Stimulated activated CD4-positive, alpha-beta T cell treated with anti-CD3 and anti-CD28 coated beads, Interleukin-12 subunit alpha, Interleukin-12 subunit beta, amount 100 ng/mL, for 48 hours (primary cell): ENCODE data around the gene DACH2.

Experiments used
- DNase-seq, 3 donors: peaks; one replicate each; pipeline ENCODE4 v3.0.0-alpha.2; 2020; ENCODE audit warnings: low read depth in 2 of 3, low spot score in 1 of 3

Gene DACH2

DNA sequence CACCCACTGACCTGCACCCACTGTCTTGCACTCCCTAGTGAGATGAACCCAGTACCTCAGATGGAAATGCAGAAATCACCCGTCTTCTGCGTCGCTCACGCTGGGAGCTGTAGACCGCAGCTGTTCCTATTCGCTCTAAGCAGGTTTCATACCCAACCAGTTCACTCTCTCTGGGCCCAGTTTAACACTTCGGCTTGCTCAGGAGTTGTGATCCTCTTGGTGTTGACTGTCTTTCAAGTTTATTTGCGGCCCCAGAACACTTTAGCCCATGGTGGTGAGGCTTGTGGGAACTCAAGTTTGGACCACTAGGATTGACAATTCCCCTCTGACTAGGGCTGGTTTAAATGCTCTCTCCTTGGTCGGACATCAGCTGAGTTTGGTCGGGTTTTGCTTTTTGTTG, 147.0 kb downstream of the DACH2 start:
- no peak for DNase-seq

DNA sequence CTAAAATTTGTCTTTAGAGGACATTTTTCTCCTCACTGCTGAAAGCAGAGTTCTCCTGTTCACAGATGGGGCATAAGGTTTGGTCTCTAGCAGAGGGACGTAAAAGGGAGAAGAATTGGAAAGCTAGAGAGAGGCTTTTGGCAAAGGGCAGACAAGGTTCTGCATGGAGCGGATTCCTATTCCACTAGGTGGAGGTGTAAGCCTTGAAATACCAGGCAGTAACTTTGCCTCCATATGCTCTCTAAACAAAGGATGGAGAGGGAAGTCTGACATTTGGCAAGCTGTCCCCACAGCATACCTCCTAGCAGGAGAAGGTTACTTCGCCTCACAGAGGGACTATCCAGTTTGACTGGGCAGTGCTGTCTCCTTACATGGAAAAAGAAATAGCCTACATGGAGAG, 174.7 kb downstream of the DACH2 start:
- DNase-seq: no peak

GRCh38 chrX:86329174-86329573, 180.9 kb downstream of the DACH2 start:
- no peak for DNase-seq

DNA sequence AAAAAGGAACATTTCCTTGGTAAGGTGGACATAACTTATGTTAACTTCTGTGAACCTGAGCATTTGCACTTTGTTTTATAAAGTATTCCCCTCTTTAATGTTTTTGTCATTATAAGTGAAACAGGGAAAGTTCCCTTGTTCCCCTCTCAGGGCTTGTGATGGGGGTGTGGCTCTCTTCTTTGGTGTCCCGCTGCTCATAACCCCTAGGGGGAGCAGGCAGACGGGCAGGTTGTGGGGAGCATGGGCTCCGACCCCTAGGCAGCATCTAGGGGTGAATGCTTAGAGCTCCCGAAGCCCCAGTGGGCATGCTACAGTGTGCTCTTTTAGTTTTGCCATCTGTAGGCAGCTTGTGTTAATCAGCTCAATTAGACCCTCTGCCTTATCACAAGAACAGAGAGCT, 200.4 kb downstream of the DACH2 start:
- DNase-seq: no peak

DNA sequence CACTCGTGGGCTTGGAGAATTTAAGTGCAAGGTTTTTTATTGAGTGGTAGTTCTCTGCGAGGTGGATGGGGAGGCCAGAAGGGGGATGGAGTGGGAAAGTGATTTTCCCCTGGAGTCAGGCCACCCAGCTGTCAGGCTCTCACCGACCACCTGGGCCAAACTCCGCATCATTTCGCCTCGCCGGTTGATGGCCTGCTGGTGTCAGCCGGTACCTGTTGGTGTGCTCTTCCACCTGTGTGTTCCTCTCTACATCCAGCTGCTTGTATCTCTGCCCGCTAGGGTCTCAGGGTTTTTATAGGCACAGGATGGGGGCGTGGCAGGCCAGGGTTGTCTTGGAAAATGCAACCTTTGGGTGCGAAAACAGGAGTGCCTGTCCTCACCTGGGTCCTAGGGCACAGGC, 200.9 kb downstream of the DACH2 start:
- DNase-seq: no peak

GRCh38 chrX:86369847-86370630, 221.8 kb downstream of the DACH2 start:
- no peak for DNase-seq

DNA sequence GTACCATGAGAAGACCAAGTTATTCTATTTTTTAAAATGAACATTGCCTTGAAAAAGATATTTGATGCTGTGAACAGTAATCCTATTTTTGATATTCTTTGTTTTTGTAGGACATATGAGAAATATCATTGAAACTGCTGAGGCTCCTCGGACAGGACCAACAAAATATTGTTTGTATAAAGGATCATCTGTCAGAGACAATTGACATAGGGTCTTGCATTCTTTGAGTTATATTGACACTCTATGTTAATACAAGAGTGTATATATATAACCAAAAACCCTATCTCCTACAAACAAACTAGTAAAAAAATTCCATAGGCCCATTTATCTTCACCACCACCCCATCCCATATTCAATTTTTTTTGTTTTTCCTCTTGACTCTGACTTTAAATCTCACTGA, 222.7 kb downstream of the DACH2 start:
- no peak for DNase-seq

DNA sequence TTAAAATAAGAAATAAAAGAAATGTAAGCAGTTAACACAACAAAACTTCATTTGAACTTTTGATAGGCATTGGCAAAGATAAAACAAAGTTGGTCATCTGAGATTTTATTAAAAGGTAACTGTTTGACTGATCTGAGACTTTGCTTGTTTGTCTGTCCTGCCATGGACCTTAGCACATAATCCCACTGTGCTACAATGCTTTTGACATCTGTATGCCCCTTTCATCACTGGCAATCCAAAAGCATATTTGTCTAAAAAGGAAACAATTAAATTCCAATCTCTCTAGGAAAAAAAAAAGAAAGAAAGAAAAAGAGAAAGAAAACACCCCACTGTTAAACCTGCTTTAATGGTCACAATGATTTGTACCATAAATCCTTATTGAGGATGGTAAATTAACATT, 231.0 kb downstream of the DACH2 start:
- DNase-seq: no peak

DNA sequence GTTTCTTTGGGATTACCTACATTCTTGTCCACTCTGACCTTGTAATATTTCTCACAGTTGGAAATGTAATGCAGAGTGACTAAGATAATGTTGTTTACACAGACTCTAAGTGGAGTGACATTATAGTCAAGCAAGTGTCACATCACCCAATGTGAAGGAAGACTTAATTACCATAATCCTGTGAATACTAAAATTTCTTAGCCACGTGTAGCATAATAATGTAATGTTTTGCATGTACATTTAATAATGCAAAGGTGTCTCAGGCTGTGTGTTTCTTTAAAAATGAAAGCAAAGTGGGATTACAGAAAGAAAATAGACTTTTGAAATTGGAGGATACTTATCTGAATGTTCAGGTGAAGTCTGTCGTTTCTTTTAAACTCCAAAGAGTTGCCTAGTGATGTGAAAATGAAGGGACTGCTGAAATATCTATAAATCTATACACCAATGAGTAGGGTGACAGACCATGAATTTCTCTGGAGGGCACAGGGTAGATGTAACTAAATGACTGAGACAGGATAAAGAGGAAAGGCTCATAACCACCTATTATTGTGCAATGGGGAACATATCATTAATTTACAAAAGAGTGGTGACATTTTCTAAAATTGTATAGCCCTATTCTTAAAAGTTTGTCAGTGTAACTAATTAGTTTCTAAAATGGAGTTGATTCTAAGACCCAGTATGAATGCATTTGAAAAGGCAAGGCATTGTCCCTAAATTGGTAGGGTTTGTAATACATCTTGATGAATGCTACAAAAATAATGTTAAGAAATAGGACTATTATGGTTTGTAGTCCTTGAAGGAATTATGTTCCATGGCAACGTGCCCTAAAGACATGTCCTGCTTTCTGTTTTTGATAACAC, 235.7 kb downstream of the DACH2 start:
- DNase-seq: no peak

DNA sequence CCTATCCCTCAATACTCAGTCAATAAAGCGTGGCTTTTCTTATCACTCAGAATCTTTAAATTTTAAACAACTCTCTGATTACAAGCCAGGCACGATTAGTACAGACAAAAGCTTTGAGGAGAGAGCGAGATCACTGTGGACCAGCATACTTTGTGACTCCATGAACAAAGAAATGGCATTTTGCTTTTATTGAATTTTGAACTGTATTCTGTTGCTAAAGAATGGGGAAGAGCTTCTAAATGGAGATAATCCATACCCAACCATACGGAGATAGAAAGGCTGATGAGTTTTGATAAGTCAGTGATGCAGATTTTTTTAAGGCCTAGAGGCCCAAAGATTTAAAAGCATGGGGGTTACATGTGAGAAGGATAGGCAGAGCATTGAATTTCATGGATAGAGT, 259.1 kb downstream of the DACH2 start:
- no peak for DNase-seq

- DNase-seq: no peak
Measured at GRCh38 chrX:86421771-86422170, 273.5 kb downstream of the DACH2 start.

GRCh38 chrX:86436116-86436515, 287.9 kb downstream of the DACH2 start:
- no peak for DNase-seq

DNA sequence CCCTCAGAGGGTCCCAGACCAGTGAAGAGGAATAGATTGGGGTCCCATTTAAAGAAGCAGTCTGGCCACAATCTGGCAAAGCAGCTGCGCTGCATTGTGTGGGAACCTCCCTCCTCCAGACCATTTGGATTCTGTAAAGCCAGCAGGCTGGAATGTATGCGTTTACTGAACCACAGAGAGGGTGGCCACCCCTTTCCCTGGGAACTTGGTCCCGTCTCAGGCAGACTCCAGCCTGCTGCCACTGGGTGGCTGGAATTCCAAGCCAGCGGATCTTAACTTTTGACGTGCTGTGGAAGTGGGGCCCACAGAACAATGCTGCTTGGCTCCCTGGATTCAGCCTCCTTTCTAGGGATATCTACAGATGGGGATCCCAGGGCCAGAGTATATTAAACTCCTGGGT, 307.2 kb downstream of the DACH2 start:
- DNase-seq: no peak

GRCh38 chrX:86460760-86461159, 312.5 kb downstream of the DACH2 start:
- DNase-seq: no peak

GRCh38 chrX:86504297-86504696, 356.0 kb downstream of the DACH2 start:
- DNase-seq: no peak

DNA sequence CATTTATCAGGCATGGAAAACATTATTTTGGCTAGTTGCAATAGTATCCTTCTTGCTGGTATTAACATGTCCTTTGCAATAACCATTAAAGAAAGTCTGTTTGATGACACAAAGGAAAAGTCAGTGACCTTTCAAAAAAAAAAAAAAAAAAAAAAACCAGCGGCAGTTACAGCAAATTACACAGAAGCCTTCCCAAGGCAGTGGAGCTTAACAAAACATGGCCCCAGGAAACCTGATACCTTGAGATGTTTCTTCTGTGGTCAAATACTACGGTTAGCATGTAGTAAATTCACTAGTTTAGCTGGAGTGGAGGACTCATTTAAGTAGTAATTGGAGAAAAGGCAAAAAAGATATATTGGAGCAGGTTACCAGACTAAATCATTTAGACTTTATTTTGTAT, 359.1 kb downstream of the DACH2 start:
- DNase-seq: no peak

DNA sequence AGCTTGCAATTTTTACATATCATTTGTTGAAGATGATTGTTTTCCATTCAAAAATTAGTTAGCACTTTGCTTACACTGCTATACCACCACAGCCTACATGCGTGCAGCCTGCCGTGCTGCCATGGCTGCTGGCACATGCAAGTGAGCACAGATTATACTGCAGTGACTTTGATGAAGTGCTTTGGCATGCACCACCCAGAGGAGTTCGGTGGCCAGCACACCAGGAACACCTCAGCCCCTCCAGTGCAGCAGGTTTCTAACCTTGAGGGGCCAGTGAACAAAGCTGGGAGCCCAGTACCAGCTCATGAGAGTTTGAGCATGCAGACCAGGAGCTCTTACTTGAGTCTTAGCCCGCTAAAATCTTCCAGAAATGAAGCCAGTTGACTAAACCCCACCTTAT, 431.5 kb downstream of the DACH2 start:
- no peak for DNase-seq

DNA sequence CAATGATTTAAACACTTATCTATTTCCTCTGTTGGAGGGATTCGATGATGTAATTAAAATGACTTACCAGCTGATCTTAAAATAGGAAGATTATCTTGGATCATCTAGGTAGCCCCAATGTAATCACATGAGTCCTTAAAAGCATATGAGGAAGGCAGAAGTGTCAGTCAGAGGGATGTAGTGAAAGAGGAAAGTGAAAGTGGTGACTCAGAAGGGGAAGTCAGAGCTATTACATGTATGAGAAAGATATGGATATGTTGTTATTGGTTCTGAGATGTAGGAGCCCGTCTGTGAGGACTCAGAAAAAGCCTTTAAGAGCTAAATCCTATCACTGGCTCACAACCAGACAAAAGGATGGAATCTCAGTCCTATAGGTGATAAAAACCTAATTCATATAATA, 456.4 kb downstream of the DACH2 start:
- DNase-seq: no peak

DNA sequence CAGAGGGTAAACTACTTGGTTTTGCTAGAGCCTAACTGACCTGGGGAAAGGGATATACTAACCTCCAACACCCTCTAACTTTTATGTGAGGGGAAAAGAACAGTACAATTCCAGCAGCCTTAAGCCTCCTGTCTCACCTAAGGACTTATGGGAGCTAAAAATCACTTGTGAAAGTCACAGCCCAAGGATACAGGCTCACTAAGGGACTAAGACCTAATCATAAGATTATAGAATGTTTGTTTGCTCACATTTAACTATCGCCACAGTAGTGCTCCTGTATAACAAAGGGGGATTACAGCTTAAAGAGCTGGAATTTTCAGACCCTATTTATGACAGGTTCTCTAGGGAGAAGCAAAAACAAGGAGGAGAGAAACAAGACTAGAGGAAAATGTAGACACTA, 548.7 kb downstream of the DACH2 start:
- no peak for DNase-seq

DNA sequence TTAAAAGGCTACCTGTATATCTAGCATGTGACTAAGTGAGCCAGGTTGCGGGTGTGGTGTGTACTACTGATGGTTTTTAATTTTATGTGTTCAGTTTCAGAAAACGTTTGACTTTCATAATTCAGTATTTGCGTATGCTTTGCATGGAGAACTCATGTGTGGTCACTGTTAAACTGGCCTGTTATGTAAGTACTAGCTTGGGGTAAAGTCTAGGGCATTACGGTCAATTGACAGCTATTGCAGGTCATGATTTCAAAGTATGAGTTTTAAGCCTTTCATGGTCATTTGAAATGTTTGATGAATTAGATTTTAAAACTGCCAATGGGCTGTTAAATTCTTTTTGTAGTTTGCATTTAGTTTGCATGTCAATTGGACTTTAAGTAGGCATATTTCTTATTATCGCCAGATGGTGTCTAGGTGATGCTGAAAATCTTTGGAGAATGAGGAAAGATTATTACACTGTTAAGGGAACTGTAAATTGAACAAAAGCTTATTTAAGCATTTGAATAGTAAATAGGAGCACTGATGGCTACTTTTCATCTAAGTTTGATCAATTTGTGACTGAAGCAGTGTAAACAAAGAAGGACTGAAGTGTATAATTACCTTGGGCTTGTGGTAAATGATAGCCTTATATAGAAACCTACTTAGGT, 563.4 kb downstream of the DACH2 start:
- no peak for DNase-seq

GRCh38 chrX:86714441-86714840, 566.2 kb downstream of the DACH2 start:
- no peak for DNase-seq

- DNase-seq: no peak
Measured at GRCh38 chrX:86724277-86724676, 576.0 kb downstream of the DACH2 start.
